GM03348 (cell line): ENCODE measurements around the gene MAPK8.
A peak's percentile ranks its signal among the peaks of the same experiment; 100 is the strongest.
"Not testable (repeated sequence)": the region's sequence is repeated elsewhere in the genome, so short reads cannot be mapped to it uniquely, and the experiment has no call there.

Experiments
- DNase-seq: peaks from one replicate; pipeline ENCODE4 v3.0.0; 2012; ENCODE audit warnings: low spot score

MAPK8 gene

DNA sequence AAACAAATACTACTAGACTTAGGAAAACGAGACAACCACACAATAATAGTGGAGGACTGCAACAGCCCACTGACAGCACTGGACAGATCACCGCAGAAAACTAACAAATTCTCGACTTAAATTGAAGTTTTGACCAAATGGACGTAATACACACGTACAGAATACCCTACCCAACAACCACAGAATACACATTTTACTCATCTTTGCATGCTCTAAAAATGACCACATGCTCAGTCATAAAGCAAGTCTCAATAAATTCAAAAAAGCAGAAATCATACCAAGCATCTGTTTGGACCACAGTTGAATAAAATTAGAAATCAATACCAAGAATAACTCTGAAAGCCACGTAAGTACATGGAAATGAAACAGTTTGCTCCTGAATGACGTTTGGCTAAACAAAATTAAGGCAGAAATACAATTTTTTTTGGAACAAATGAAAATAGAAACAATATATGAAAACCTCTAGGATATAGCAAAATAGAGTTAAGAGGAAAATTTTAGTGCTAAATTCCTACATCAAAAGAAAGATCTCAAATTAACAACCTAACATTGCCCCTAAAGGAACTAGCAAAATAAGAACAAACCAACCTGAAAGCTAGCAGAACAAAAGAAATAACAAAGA lies 30.6 kb downstream of the MAPK8 start:
- DNase-seq: no peak

- no peak for DNase-seq
These were observed 34.3 kb downstream of the MAPK8 start for GRCh38 chr10:48340734-48341133.

DNA sequence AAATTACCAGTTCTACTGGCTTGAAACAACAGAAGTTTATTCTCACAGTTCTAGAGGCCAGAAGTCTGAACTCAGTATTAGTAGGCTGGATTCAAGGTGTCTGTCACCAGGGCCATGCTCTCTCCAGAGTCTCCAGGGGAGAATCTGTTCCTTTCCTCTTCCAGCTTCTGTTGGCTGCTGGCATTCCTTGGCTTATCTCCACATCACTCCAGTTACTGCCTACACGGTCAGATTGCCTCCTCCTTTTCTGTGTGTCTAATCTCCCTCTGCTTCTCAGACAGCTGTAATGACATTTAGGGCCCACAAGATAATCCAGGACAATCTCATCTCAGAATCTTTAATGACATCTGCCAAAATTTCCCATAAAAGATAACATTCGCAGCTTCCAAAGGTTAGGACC lies 36.6 kb downstream of the MAPK8 start:
- no peak for DNase-seq

- peak; percentile 19 for DNase-seq
These were observed 37.6 kb downstream of the MAPK8 start for GRCh38 chr10:48343921-48344598.

DNA sequence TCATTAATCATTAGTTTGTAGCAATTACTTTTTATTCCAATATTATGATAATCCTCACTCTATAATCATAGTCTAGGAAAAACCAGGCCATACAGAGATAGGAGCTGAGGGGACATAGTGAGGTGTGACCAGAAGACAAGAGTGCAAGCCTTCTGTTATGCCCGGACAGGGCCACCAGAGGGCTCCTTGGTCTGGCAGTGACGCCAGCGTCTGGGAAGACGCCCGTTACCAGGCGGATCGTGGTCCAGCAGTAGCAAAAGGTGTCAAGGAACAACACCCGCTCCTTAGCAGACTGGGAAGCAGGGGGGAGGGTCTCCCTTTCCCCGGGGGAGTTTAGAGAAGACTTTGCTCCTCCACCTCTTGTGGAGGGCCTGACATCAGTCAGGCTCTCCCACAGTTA lies 39.8 kb downstream of the MAPK8 start:
- not testable (repeated sequence) for DNase-seq

- DNase-seq: not testable (repeated sequence)
These were observed 41.1 kb downstream of the MAPK8 start for GRCh38 chr10:48347539-48347938.

DNA sequence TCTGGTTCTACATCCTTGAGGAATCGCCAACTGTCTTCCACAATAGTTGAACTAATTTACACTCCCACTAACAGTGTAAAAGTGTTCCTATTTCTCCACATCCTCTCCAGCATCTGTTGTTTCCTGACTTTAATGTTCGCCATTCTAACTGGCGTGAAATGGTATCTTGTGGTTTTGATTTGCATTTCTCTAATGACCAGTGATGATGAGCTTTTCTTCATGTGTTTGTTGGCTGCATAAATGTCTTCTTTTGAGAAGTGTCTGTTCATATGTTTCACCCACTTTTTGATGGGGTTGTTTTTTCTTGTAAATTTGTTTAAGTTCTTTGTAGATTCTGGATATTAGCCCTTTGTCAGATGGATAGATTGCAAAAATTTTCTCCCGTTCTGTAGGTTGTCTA lies 41.5 kb downstream of the MAPK8 start:
- DNase-seq: not testable (repeated sequence)

DNA sequence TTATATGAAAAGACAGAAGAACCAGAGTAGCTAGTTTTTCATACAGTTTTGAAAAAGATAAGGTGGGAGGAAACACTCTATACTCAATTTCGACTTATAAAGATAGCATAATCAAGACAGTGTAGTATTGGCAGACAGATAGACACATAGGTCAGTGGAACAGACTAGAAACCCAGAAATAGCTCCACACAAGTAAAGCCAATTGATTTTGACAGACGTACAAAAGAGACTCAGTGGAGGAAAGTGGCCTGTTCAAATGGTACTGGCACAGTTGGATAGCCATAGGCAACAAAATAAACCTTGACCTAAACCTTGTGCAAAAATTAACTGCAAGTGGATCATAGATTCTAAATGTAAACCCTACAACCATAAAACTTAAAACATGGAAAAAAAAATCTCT lies 46.8 kb downstream of the MAPK8 start:
- DNase-seq: no peak

DNA sequence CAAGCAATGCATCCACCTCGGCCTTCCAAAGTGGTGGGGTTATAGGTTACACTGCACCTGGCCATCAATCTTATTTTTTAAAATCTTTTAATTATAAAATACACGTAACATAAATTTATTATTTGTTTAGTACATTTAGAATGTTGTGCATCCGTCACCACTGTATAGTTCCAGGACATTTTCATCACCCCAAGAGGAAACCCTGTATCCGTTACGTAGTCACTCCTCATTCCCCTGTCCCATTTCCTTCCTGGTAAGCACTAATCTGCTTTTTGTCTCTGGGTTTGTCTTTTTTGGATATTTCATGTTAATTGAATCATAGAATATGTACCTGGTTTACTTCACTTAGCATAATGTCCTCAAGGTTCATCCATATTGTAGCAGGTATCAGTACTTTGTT lies 51.2 kb downstream of the MAPK8 start:
- DNase-seq: no peak

DNA sequence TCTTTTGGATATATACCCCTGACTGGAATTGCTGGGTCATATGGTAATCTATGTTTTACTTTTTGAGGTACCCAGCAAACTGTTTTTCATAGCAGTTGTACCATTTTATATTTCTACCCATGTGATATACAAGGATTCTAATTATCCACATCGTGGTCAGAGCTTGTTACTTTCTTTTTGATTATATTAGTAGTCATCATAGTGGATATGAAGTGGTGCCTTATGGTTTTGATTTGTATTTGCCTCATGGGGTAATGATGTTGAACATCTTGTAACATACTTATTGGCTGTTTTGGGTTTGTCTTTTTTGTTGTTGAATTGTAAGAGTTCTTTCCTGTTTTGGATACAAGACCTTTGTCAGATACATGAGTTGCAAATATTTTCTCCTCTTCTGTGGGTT lies 51.7 kb downstream of the MAPK8 start:
- no peak for DNase-seq

GRCh38 chr10:48358838-48359237 lies 52.4 kb downstream of the MAPK8 start:
- no peak for DNase-seq

GRCh38 chr10:48361176-48361575 lies 54.7 kb downstream of the MAPK8 start:
- no peak for DNase-seq

GRCh38 chr10:48363617-48364355 lies 57.3 kb downstream of the MAPK8 start:
- DNase-seq: peak; percentile 54

- DNase-seq: no peak
These were observed 58.4 kb downstream of the MAPK8 start for GRCh38 chr10:48364659-48365405.

DNA sequence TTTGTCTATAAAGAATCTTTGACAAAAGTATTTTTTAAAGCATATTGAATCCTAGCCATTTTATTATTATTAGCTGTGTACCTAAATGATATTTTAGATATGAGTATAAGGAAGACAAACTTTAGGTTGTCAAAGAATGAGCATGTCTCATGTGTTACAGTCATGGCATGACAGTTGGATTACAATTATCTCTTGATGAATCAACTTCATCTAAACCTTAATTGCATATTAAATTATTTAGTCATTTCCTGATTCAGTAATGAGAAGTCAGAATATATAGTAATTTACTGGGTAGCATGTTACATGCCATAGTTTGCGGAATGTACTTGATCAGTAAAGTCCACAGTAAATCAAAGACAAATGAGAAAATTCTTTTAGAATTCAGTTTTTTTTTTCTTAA lies 59.2 kb downstream of the MAPK8 start:
- no peak for DNase-seq

DNA sequence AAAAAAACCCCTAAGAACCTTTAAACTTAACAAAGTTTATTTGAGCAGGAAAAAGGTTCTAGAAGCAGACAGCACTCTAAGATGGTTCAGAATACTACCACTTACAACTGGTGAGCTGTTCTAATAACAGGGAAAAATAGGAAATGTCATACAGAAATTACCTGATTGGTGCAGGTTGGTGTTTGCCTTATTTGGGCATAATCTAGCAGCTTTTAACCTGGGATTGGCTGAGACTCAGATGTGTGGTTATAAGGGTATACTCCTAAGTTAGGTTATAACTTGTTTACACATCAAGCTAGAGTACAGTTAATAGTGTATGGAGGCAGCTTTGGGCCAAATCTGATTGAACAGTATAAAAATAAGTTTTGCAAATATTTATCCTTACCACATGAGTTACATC lies 59.8 kb downstream of the MAPK8 start:
- no peak for DNase-seq

DNA sequence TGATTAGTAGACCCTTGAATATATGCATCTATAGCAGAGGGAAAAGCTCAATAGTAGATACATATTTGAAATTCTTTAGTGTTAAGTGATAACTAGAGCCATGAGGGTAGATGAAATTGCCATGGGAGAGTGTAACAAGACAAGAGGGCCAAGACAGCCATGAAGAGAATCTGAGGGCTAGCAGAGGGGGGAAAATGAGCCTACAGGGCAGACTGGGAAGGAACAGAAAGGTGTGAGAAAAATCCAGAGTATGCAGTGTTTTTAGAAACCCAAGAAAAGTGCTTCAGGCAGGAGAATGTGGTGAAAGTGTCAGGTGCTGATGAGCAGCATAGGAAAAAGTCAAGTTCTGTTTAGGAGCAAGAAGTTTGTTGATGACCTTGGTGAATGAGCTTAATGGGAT lies 63.0 kb downstream of the MAPK8 start:
- no peak for DNase-seq

DNA sequence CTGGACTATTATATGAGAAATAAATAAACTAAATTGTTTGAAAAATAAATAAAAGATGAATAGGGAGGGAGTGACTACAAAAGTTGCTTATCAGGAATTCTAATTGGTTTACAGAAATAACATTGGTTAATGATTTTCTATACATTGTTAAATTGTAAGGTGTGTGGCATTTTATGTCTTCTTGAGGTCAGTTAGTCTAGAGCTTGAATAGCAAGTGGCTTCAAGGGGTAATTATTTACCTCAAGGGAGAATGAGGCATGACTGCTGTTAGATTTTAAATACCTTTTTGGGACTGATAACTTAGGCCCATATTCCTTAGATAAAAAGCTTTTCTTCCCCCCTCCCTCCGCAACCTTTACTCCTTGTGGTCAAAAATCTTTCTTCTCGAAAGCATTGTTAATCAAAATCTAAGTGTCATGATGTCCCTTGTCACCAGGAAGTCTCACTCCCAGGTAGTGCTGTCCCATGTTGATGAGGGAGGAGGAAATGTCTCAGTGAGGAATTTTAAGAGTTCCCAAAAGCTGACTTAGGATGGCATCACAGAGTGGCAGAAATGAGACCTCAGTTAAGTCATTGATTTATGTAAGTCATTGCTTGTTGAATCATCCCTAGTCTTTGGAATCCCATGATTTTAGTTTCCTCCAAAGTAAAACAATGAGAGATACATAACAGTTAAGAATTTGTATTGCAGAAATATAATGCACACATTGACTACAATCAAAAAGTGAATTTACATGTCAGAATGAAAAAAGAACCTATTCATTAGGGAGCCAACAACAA lies 71.5 kb downstream of the MAPK8 start:
- DNase-seq: no peak

DNA sequence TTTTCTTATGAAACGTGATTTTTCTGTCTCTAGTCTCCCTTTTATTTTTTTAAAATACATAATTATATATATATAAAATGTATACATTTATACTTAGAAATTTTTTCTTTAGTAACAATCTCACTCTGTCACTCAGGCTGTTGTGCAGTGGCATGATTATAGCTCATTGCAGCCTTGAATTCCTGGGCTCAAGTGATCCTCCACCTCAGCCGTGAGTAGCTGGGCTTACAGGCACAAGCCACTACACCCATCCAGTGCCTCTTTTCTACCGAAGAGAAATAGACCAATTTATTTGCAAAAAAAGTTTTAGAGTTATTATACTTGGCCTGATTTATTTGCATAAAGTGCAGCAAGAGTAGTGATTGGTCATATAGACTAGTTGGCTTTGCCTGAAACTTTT lies 72.2 kb downstream of the MAPK8 start:
- DNase-seq: no peak

- DNase-seq: no peak
These were observed 75.5 kb downstream of the MAPK8 start for GRCh38 chr10:48381971-48382370.

- DNase-seq: no peak
These were observed 76.5 kb downstream of the MAPK8 start for GRCh38 chr10:48382982-48383381.

DNA sequence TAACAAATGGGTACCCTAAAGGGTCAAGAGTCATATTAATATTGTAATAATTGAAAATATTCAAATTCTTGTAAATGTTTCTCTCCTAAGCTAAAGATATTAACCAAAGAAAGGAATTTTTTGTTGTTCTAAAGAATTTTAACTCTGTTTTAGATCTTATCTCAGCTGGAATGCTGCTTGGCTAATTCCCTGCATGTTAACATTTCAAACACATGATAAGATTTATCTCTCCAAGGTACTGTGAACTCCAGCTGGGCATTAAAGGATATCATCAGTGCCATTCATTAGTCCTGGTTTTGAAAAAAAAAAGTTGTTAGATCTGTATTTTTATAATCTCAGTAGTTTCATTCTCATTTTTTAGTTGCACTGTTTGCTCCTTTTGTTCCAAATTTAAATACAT lies 76.9 kb downstream of the MAPK8 start:
- DNase-seq: peak; percentile 20
